GM12878 (cell line): ENCODE measurements around the gene SLCO3A1. TPM values are rescaled to one million over a fixed set of nuclear protein-coding genes. Genes with fewer than 3 reads are reported as not detected.

Experiments
- ATAC-seq: fragments of 200-7000 bp; cut with Tn5 transposase; 3 replicates; pipeline ENCODE4 v1.9.1; 2020; ENCODE audit warnings: mild to moderate bottlenecking, moderate library complexity
- BruUV-seq: library from RNA; stranded (reverse); fragments of 400-500 nt; replicated peaks from 2 replicates; lab custom pipeline; 2021; lab: Mats Ljungman, UMichigan
- CTCF ChIA-PET: fragments of 300-600 bp; sonication (Branson Sonifier 250); formaldehyde crosslinking; extraction: SDS; loops from one replicate; lab custom pipeline; 2021; ENCODE audit warnings: inconsistent platforms; lab: Yijun Ruan, JAX
- POLR2A ChIA-PET: fragments of 350-600 bp; formaldehyde crosslinking; extraction: SDS; loops from one replicate; lab custom pipeline; 2021; ENCODE audit warnings: inconsistent platforms; lab: Charles Lee
- RAD21 ChIA-PET: fragments of 300-600 bp; sonication (Branson Sonifier 250); formaldehyde crosslinking; loops from one replicate; lab custom pipeline; 2023; ENCODE audit warnings: antibody characterized with exemption; ENCODE audit not compliant: unreplicated experiment; lab: Charles Lee
- SMC1A ChIA-PET: fragments of 300-600 bp; sonication (Branson Sonifier 250); formaldehyde crosslinking; loops from one replicate; lab custom pipeline; 2023; ENCODE audit not compliant: unreplicated experiment, uncharacterized antibody; lab: Charles Lee
- DNase-seq: peaks from one replicate; pipeline ENCODE4 v3.0.0-alpha.2; 2011; ENCODE audit warnings: low read depth, low spot score
- FAIRE-seq: peaks from 3 replicates; lab custom pipeline; 2011; peaks lifted over from hg19 to GRCh38; lab: Jason Lieb, UNC
- H2AFZ ChIP-seq: 2 replicates; pipeline ENCODE4 v1.6.0; 2011; ENCODE audit warnings: low read depth, low read length, control low read depth; ENCODE audit not compliant: control insufficient read depth
- H3K27ac ChIP-seq: 2 replicates; pipeline ENCODE4 v1.5.1; 2011; ENCODE audit warnings: control low read depth; ENCODE audit not compliant: control insufficient read depth, insufficient read depth
- H3K27me3 ChIP-seq, 2 experiments: replicated peaks in 1 of 2; 2 replicates each; pipeline versions ENCODE4 v1.6.0 to v1.6.1; 2011; ENCODE audit warnings: low read length in 1 of 2; ENCODE audit not compliant: control insufficient read depth in 2 of 2, insufficient read depth in 2 of 2
- H3K36me3 ChIP-seq, 2 experiments: 2 replicates each; pipeline ENCODE4 v1.5.1; 2011; ENCODE audit warnings: low read length in 1 of 2; ENCODE audit not compliant: control insufficient read depth in 2 of 2, insufficient read depth in 2 of 2
- H3K4me1 ChIP-seq: 2 replicates; pipeline ENCODE4 v1.6.1; 2011; ENCODE audit warnings: mild to moderate bottlenecking, low read length, moderate library complexity, mixed read lengths; ENCODE audit not compliant: control insufficient read depth, insufficient read depth
- H3K4me2 ChIP-seq: 2 replicates; pipeline ENCODE4 v1.6.0; 2011; ENCODE audit warnings: control low read depth; ENCODE audit not compliant: control insufficient read depth, insufficient read depth
- H3K4me3 ChIP-seq: fragments of 200-600 bp; sonication (generic); 2 replicates; pipeline ENCODE4 v1.5.1; 2016
- H3K79me2 ChIP-seq: 2 replicates; pipeline ENCODE4 v1.6.0; 2011; ENCODE audit warnings: low read length; ENCODE audit not compliant: control insufficient read depth, insufficient read depth
- H3K9ac ChIP-seq: 2 replicates; pipeline ENCODE4 v1.8.0; 2011; ENCODE audit warnings: low read length, control low read depth, mixed read lengths; ENCODE audit not compliant: control insufficient read depth, insufficient read depth
- H3K9me3 ChIP-seq: replicated peaks from 3 replicates; pipeline ENCODE4 v1.5.1; 2011; ENCODE audit warnings: mild to moderate bottlenecking, low read length; ENCODE audit not compliant: control insufficient read depth, insufficient read depth
- H4K20me1 ChIP-seq: 2 replicates; pipeline ENCODE4 v1.6.0; 2011; ENCODE audit not compliant: control insufficient read depth, insufficient read depth
- FOXK2 ChIP-seq: fragments of 450-650 bp; IDR thresholded peaks from 2 replicates; pipeline ENCODE4 v1.6.1; 2017; ENCODE audit warnings: mild to moderate bottlenecking, moderate library complexity
- MAX ChIP-seq: IDR thresholded peaks from 2 replicates; pipeline ENCODE4 v1.6.1; 2012; ENCODE audit warnings: low read depth, low read length, improper control_type of control experiment
- NR2C2 ChIP-seq: IDR thresholded peaks from 2 replicates; pipeline ENCODE4 v1.6.1; 2011; ENCODE audit warnings: borderline replicate concordance, low read depth; ENCODE audit not compliant: control insufficient read depth, insufficient read length
- RELB ChIP-seq: fragments of 450-650 bp; IDR thresholded peaks from 2 replicates; pipeline ENCODE4 v1.6.1; 2017; ENCODE audit warnings: low read depth, mild to moderate bottlenecking, moderate library complexity
- SIX5 ChIP-seq: IDR thresholded peaks from 2 replicates; pipeline ENCODE4 v1.6.1; 2011; ENCODE audit warnings: mild to moderate bottlenecking, low read depth, low read length, moderate library complexity; ENCODE audit not compliant: severe bottlenecking
- SMAD1 ChIP-seq: fragments of 450-650 bp; IDR thresholded peaks from 2 replicates; pipeline ENCODE4 v1.6.1; 2018; ENCODE audit warnings: mild to moderate bottlenecking, low read depth; ENCODE audit not compliant: partially characterized antibody
- STAT1 ChIP-seq: fragments of 450-650 bp; conservative IDR thresholded peaks from 2 replicates; pipeline ENCODE4 v1.6.1; 2014; ENCODE audit warnings: antibody characterized with exemption, mild to moderate bottlenecking
- TBL1XR1 ChIP-seq: IDR thresholded peaks from 2 replicates; pipeline ENCODE4 v1.6.1; 2012; ENCODE audit warnings: low read depth, low read length, improper control_type of control experiment
- ZNF24 ChIP-seq: fragments of 450-650 bp; IDR thresholded peaks from 2 replicates; pipeline ENCODE4 v1.6.1; 2017; ENCODE audit warnings: antibody characterized with exemption, mild to moderate bottlenecking
- ZNF384 ChIP-seq: IDR thresholded peaks from 2 replicates; pipeline ENCODE4 v1.6.1; 2012; ENCODE audit warnings: low read depth, mild to moderate bottlenecking, low read length, improper control_type of control experiment, borderline replicate concordance
- ZNF592 ChIP-seq: fragments of 450-650 bp; IDR thresholded peaks from 2 replicates; pipeline ENCODE4 v1.6.1; 2017; ENCODE audit warnings: mild to moderate bottlenecking, moderate library complexity
- WGBS: methylation state at CpG from one replicate; pipeline ENCODE4 v1.1.6; 2016; ENCODE audit warnings: low lambda C conversion rate; ENCODE audit not compliant: insufficient replicate concordance, insufficient coverage; ENCODE audit errors: missing lambda C conversion rate; 5-methylcytosine and 5-hydroxymethylcytosine counted together
- in situ Hi-C: fragments of 300-500 bp; cut with MboI; formaldehyde crosslinking; loops from 9 replicates; pipeline ENCODE4 v1.14.3; 2018; ENCODE audit warnings: mixed read lengths
- intact Hi-C: fragments of 100-400 bp; cut with micrococcal nuclease; formaldehyde crosslinking; loops from one replicate; pipeline ENCODE4 v1.14.2; 2022; ENCODE audit not compliant: unreplicated experiment
- polyA plus RNA-seq, 11 experiments: library from polyadenylated mRNA; depleted of rRNA in 4 of 11; unstranded in 6 of 11; stranded (reverse) in 5 of 11; fragments of >200 nt; fragmentation: Nextera tagmentation in 4 of 11; fragmentation: Illumina TruSeq in 1 of 11; extraction: Ambion mirVana in 4 of 11; extraction: Trizol in 1 of 11; gene quantifications; 1 replicate in 1 of 11; 2 replicates in 10 of 11; pipeline versions ENCODE4 v1.2.1 to v1.2.3, GENCODE V29; 2011 to 2016; ENCODE audit warnings: inconsistent platforms in 2 of 11, missing spikeins in 2 of 11, low read depth in 1 of 11
- total RNA-seq, 4 experiments: library from RNA; depleted of rRNA in 3 of 4; stranded (reverse); fragments of >200 nt in 3 of 4; fragmentation: Illumina TruSeq in 1 of 4; extraction: Trizol in 1 of 4; gene quantifications; 2 replicates each; pipeline versions ENCODE4 v1.2.1 to v1.2.3, GENCODE V29; 2013 to 2021

Gene SLCO3A1
- total and polyA plus RNA-seq, 10 of the 15 experiments (the other 5 are each of a cell fraction or from before 2014, with no cell fraction given) = 0.05 to 5.9 (median 0.31) TPM

GRCh38 chr15:91874171-91874570 lies 20.7 kb downstream of the SLCO3A1 start:
- POLR2A ChIA-PET = no interaction called here
- H2AFZ ChIP-seq = no peak overlapping the region
- no peaks in the 10 kb centered on the region for H3K36me3 ChIP-seq
- CTCF ChIA-PET = no interaction called here
- H3K9me3 ChIP-seq = no peaks in the 10 kb centered on the region
- no peak overlapping the region for H3K27ac ChIP-seq
- BruUV-seq = no TSS peak
- SMC1A ChIA-PET = no interaction called here
- no peak for ATAC-seq
- H3K79me2 ChIP-seq = no peaks in the 10 kb centered on the region
- WGBS = 36% methylated on average over 3 of the region's 3 CpGs
- no peak for DNase-seq
- no peak overlapping the region for H3K4me3 ChIP-seq
- no peak overlapping the region for H3K4me2 ChIP-seq
- H3K9ac ChIP-seq = no peak overlapping the region
- H3K27me3 ChIP-seq = no peaks in the 10 kb centered on the region
- RAD21 ChIA-PET = no interaction called here
- no peaks in the 10 kb centered on the region for H3K4me1 ChIP-seq
- FAIRE-seq = no peak
- intact Hi-C loops (no loop called here), in situ Hi-C loops (no loop called here)
- TF ChIP-seq RELB (no peak), ZNF384 (no peak), ZNF592 (no peak), TBL1XR1 (no peak), SIX5 (no peak), MAX (no peak), ZNF24 (no peak), SMAD1 (no peak), FOXK2 (no peak), STAT1 (no peak), NR2C2 (no peak)
- no peaks in the 10 kb centered on the region for H4K20me1 ChIP-seq
